Astrocyte of the spinal cord (primary cell): Measurements from ENCODE around the gene HS3ST5.

Source experiments
- DNase-seq: peaks from one replicate; pipeline ENCODE4 v3.0.0; 2011; ENCODE audit warnings: low read depth, low spot score
- H3K4me3 ChIP-seq: 2 replicates; pipeline ENCODE4 v1.5.1; 2011; ENCODE audit warnings: low read depth, mild to moderate bottlenecking, low read length, moderate library complexity
- in situ Hi-C: cut with HindIII; loops from 2 replicates; pipeline ENCODE4 v1.10.0; 2017; ENCODE audit warnings: low sequenced_read_pairs
- TF ChIP-seq, protein P1 (sequence below): IDR thresholded peaks from 2 replicates; pipeline ENCODE4 v1.5.1; 2012; ENCODE audit warnings: low read depth, mild to moderate bottlenecking, low read length, inconsistent platforms

The HS3ST5 gene

DNA sequence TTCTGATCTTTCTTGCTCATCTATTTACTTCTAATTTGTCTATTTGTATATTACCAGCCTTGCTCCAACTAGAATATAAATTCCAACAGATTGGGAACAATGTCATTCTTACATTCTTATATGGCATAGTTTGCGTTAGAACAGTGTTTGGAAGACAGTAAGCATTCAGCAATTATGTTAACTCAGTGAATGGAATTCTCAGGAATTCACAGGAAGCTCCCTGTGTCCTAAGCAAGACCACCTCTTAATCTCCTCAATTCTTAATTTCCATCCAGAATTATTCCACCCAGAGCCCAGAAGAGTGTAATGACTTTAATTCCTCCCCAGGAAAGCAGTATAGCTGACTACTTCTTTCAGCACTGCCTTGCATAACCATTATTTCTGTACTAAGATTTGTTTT is 18.2 kb upstream of the HS3ST5 start:
- TF ChIP-seq, protein P1, sequence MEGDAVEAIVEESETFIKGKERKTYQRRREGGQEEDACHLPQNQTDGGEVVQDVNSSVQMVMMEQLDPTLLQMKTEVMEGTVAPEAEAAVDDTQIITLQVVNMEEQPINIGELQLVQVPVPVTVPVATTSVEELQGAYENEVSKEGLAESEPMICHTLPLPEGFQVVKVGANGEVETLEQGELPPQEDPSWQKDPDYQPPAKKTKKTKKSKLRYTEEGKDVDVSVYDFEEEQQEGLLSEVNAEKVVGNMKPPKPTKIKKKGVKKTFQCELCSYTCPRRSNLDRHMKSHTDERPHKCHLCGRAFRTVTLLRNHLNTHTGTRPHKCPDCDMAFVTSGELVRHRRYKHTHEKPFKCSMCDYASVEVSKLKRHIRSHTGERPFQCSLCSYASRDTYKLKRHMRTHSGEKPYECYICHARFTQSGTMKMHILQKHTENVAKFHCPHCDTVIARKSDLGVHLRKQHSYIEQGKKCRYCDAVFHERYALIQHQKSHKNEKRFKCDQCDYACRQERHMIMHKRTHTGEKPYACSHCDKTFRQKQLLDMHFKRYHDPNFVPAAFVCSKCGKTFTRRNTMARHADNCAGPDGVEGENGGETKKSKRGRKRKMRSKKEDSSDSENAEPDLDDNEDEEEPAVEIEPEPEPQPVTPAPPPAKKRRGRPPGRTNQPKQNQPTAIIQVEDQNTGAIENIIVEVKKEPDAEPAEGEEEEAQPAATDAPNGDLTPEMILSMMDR = no peak
- H3K4me3 ChIP-seq = no peak overlapping the region
- no peak for DNase-seq
- in situ Hi-C loops = no loop called here

DNA sequence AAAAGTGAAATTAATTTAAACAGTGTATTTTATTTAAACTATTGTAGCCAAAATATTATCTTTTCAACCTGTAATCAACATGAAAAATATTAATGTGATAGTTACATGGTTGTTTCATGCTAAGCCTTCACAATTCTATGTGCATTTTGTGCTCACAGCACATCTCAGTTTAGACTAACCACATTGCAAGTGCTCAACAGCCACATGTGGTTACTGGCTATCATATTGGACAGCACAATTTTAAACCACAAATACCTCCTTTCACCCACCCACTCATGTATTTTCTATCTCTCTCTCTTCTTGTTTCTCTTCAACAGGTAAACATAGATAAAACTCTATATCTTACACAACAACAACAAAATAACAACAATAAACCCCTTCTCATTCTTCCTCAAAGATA is 12.5 kb upstream of the HS3ST5 start:
- no peak overlapping the region for H3K4me3 ChIP-seq
- TF ChIP-seq, protein P1 = no peak
- in situ Hi-C loops = no loop called here
- no peak for DNase-seq

DNA sequence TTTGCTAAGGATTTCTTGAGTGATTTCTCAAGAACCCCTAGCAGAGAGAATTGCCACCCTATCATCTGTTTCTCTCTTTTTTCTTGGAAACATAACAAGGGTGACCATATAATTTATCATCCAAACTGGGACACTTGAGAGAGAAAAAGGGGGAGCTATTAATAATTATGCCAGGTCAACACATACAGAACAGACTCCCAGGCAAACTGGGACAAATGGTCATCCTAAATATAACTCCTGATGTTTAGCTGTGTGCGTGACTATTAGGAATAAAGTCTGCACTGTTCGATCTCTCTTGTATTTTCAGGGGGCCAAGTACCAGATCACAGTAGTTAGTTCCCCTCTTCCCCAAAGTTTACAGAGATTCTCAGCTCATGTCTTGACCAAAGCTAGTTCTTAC is 11.7 kb upstream of the HS3ST5 start:
- H3K4me3 ChIP-seq = no peak overlapping the region
- TF ChIP-seq, protein P1 = no peak
- in situ Hi-C loops = no loop called here
- no peak for DNase-seq

DNA sequence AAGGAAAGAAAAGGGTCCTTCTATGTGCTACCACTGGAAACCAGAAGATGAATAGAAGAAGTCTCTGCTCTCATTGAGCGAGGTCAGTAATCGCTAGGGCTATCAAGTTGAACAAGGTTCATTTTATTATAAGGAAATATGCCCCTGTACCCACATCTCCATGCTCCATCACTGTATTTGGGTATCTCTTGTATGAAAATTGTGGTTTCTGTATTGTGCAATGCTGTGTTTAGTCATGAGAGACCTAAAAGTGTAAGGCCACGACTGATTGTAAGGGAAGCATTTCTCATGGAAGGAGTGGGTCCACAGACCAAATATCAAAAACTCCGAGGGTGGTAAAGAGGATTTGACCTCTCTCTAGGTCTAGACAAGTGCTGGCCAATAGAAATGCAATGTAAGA is 3.6 kb upstream of the HS3ST5 start:
- TF ChIP-seq, protein P1 = no peak
- no peak for DNase-seq
- in situ Hi-C loops = no loop called here
- no peak overlapping the region for H3K4me3 ChIP-seq

DNA sequence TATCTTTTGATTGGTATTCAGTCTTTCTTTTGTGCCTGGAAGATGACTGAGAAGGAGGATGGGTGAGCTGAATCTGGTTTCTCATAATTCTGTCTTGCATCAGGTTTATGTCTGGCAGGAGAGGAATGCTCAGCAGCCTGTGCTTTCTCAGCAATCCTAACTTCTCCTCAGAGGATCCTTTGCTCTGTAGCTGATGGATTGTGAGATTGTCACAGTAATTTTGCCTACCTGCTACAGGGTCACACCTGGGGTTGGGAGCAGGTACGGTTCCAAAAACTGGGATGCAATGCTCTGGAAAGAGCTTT is 2.1 kb upstream of the HS3ST5 start:
- in situ Hi-C loops = no loop called here
- no peak for DNase-seq
- TF ChIP-seq, protein P1 = no peak
- no peak overlapping the region for H3K4me3 ChIP-seq

DNA sequence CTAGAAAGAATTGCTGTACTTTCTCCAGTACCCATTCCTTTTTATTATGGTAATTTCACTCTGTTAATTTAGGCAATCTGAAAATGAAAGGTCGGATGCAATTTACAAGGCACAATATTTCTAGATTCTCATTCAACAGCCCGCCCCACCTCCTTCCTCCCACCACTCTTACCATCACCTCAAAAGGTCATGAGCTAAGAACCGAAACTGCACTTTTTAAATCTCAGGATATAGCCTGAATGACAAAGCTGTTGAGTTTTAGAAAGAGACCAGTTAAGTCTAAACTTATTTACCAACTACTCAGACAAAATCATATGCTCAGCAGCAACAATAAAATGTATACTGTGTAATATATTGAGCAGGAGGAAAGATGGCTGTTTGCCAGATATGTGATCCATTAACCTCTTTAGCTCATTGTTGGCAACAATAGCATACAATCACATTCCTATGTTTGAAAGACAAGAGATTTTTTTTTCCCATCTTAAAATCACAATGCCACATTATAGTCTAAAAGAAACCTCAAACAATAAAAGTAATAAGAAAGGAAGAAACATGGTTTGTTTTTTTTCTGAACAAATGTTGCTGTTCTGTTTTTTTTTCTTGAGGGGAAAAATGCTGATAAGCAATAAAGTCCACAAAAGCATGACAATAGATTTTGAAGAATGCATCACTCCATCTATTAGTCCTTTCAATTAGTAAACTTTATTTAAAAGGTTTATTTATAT is 1.6 kb upstream of the HS3ST5 start:
- in situ Hi-C loops = no loop called here
- no peak overlapping the region for H3K4me3 ChIP-seq
- TF ChIP-seq, protein P1 = no peak
- no peak for DNase-seq

DNA sequence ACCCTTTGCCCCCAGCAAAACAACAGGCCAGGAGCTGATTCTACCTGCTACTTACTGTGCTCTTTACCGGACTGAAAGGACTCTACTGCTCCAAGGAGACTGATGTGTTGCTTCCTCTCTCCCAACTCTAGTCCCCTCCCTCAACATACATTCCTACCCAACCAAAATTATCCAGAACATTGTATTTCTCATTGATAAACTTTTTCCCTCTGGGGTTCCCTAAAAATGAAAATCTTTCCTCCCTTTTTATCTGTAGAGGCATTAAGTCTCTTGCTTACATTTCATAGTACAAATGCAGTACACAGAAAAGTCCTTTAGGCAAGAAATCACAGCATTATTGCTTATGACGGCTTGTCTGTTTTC is 940 bp upstream of the HS3ST5 start:
- no peak for DNase-seq
- TF ChIP-seq, protein P1 = no peak
- in situ Hi-C loops = no loop called here
- peak overlapping the region; percentile 42 for H3K4me3 ChIP-seq
